H9 (cell line): ENCODE measurements around the gene NPC1. TPM values are rescaled to one million over a fixed set of nuclear protein-coding genes. Genes with fewer than 3 reads are reported as not detected.

ENCODE experiments used
- DNase-seq: peaks from one replicate; pipeline ENCODE4 v3.0.0-alpha.2; 2017
- H2AFZ ChIP-seq: one replicate; pipeline ENCODE4 v1.6.1; 2013; ENCODE audit warnings: mild to moderate bottlenecking, low read length, control low read depth, moderate library complexity
- H2AK5ac ChIP-seq: 2 replicates; pipeline ENCODE4 v1.6.1; 2013; ENCODE audit warnings: low read length, control low read depth, mixed read lengths; ENCODE audit not compliant: insufficient read length
- H2BK120ac ChIP-seq: one replicate; pipeline ENCODE4 v1.6.1; 2013; ENCODE audit warnings: low read depth, mild to moderate bottlenecking, low read length, control low read depth, inconsistent platforms; ENCODE audit not compliant: poor library complexity, severe bottlenecking
- H2BK12ac ChIP-seq: 2 replicates; pipeline ENCODE4 v1.6.1; 2013; ENCODE audit warnings: low read length, control low read depth, mixed read lengths, low read depth; ENCODE audit not compliant: insufficient read length
- H2BK15ac ChIP-seq: 2 replicates; pipeline ENCODE4 v1.6.1; 2013; ENCODE audit warnings: low read depth, low read length, control low read depth
- H2BK20ac ChIP-seq: one replicate; pipeline ENCODE4 v1.6.1; 2013; ENCODE audit warnings: low read depth, mild to moderate bottlenecking, low read length, control low read depth, inconsistent platforms; ENCODE audit not compliant: poor library complexity, severe bottlenecking
- H2BK5ac ChIP-seq: 2 replicates; pipeline ENCODE4 v1.6.1; 2013; ENCODE audit warnings: low read length, control low read depth, mixed read lengths; ENCODE audit not compliant: insufficient read length
- H3K14ac ChIP-seq: 2 replicates; pipeline ENCODE4 v1.6.1; 2013; ENCODE audit warnings: low read length, control low read depth; ENCODE audit not compliant: insufficient read depth
- H3K18ac ChIP-seq: 2 replicates; pipeline ENCODE4 v1.6.1; 2013; ENCODE audit warnings: low read depth, mild to moderate bottlenecking, mixed read lengths, low read length, control low read depth; ENCODE audit not compliant: insufficient read length
- H3K23ac ChIP-seq: 2 replicates; pipeline ENCODE4 v1.6.1; 2013; ENCODE audit warnings: low read length, control low read depth, mixed read lengths, low read depth; ENCODE audit not compliant: insufficient read length
- H3K23me2 ChIP-seq: 2 replicates; pipeline ENCODE4 v1.6.1; 2013; ENCODE audit warnings: low read depth, mild to moderate bottlenecking, mixed read lengths, low read length, control low read depth; ENCODE audit not compliant: insufficient read length, poor library complexity, severe bottlenecking
- H3K27ac ChIP-seq: 2 replicates; pipeline ENCODE4 v1.5.1; 2013; ENCODE audit warnings: low read length, control low read depth, mixed read lengths, low read depth; ENCODE audit not compliant: insufficient read length
- H3K27me3 ChIP-seq: 2 replicates; pipeline ENCODE4 v1.6.1; 2013; ENCODE audit warnings: low read length, control low read depth, inconsistent platforms; ENCODE audit not compliant: insufficient read depth
- H3K4ac ChIP-seq: 2 replicates; pipeline ENCODE4 v1.6.1; 2013; ENCODE audit warnings: low read depth, mild to moderate bottlenecking, control low read depth, inconsistent platforms, low read length, moderate library complexity
- H3K4me1 ChIP-seq: 2 replicates; pipeline ENCODE4 v1.6.1; 2013; ENCODE audit warnings: low read length, control low read depth, inconsistent platforms; ENCODE audit not compliant: insufficient read depth
- H3K4me2 ChIP-seq: 2 replicates; pipeline ENCODE4 v1.6.1; 2013; ENCODE audit warnings: low read length, control low read depth, mixed read lengths; ENCODE audit not compliant: insufficient read length, insufficient read depth
- H3K56ac ChIP-seq: 2 replicates; pipeline ENCODE4 v1.6.1; 2013; ENCODE audit warnings: low read depth, mild to moderate bottlenecking, mixed read lengths, low read length, control low read depth; ENCODE audit not compliant: insufficient read length
- H3K79me1 ChIP-seq: 2 replicates; pipeline ENCODE4 v1.6.1; 2013; ENCODE audit warnings: low read depth, mild to moderate bottlenecking, moderate library complexity, low read length, control low read depth, inconsistent platforms; ENCODE audit not compliant: insufficient read depth, poor library complexity, severe bottlenecking
- H3K79me2 ChIP-seq: 2 replicates; pipeline ENCODE4 v1.6.1; 2013; ENCODE audit warnings: low read length, control low read depth, inconsistent platforms; ENCODE audit not compliant: insufficient read depth
- H3K9ac ChIP-seq: 2 replicates; pipeline ENCODE4 v1.6.1; 2013; ENCODE audit warnings: low read length, control low read depth, mixed read lengths; ENCODE audit not compliant: insufficient read length; ENCODE audit errors: extremely low read depth
- H3K9me3 ChIP-seq: one replicate; pipeline ENCODE4 v1.6.1; 2013; ENCODE audit warnings: low read depth, low read length, inconsistent platforms; ENCODE audit not compliant: control insufficient read depth
- H3T11ph ChIP-seq: one replicate; pipeline ENCODE4 v1.6.1; 2013; ENCODE audit warnings: mild to moderate bottlenecking, low read length, control low read depth, inconsistent platforms
- H4K20me1 ChIP-seq: one replicate; pipeline ENCODE4 v1.6.1; 2013; ENCODE audit not compliant: control insufficient read depth, insufficient read length, insufficient read depth
- H4K5ac ChIP-seq: 2 replicates; pipeline ENCODE4 v1.6.1; 2013; ENCODE audit warnings: low read depth, mild to moderate bottlenecking, mixed read lengths, low read length, control low read depth; ENCODE audit not compliant: insufficient read length
- H4K8ac ChIP-seq: replicated peaks from 2 replicates; pipeline ENCODE4 v1.6.1; 2013; ENCODE audit warnings: low read length, control low read depth, mixed read lengths, low read depth; ENCODE audit not compliant: insufficient read length
- H4K91ac ChIP-seq: 2 replicates; pipeline ENCODE4 v1.6.1; 2013; ENCODE audit warnings: low read depth, mild to moderate bottlenecking, moderate library complexity, mixed read lengths, low read length, control low read depth; ENCODE audit not compliant: insufficient read length
- H3K27ac Mint-ChIP-seq, 3 experiments: 2 replicates in 2 of 3; 3 replicates in 1 of 3; pipeline ENCODE4 v1.8.0; 2020 to 2021; ENCODE audit warnings: mixed read lengths in 3 of 3, mild to moderate bottlenecking in 1 of 3, moderate library complexity in 1 of 3
- H3K27me3 Mint-ChIP-seq: 2 replicates; pipeline ENCODE4 v1.8.0; 2021; ENCODE audit warnings: low read depth, mild to moderate bottlenecking, moderate library complexity, mixed read lengths
- H3K36me3 Mint-ChIP-seq, 3 experiments: 2 replicates in 2 of 3; 3 replicates in 1 of 3; pipeline ENCODE4 v1.8.0; 2020 to 2021; ENCODE audit warnings: low read depth in 3 of 3, mixed read lengths in 3 of 3; ENCODE audit not compliant: insufficient read depth in 1 of 3
- H3K4me1 Mint-ChIP-seq, 2 experiments: 2 replicates each; pipeline ENCODE4 v1.8.0; 2020; ENCODE audit warnings: mixed read lengths in 2 of 2
- H3K4me3 Mint-ChIP-seq, 2 experiments: 2 replicates in 1 of 2; 3 replicates in 1 of 2; pipeline ENCODE4 v1.8.0; 2020 to 2021; ENCODE audit warnings: mild to moderate bottlenecking in 2 of 2, mixed read lengths in 2 of 2, moderate library complexity in 1 of 2
- H3K9me3 Mint-ChIP-seq, 2 experiments: 2 replicates in 1 of 2; 3 replicates in 1 of 2; pipeline ENCODE4 v1.8.0; 2020; ENCODE audit warnings: mild to moderate bottlenecking in 2 of 2, mixed read lengths in 2 of 2, moderate library complexity in 1 of 2
- CTCF ChIP-seq: fragments of 200-600 bp; sonication (generic); conservative IDR thresholded peaks from 3 replicates; pipeline ENCODE4 v1.8.0; 2021; ENCODE audit warnings: antibody characterized with exemption, mild to moderate bottlenecking
- WGBS: extraction: QIAGEN DNeasy Blood & Tissue Kit; methylation state at CpG from one replicate; pipeline ENCODE4 v1.1.7; 2013; ENCODE audit warnings: missing lambda C conversion rate, low lambda C conversion rate, mixed read lengths; ENCODE audit not compliant: insufficient read length; ENCODE audit errors: extremely low coverage; 5-methylcytosine and 5-hydroxymethylcytosine counted together
- total RNA-seq: library from RNA; stranded (reverse); gene quantifications from 2 replicates; pipeline ENCODE4 v1.2.1, GENCODE V29; 2021

NPC1 gene
- total RNA-seq, 1 experiment from 2014 or later = 24.2 TPM

GRCh38 chr18:23501626-23502025 lies 84.7 kb downstream of the NPC1 start:
- Histone ChIP-seq H4K8ac (no peak overlapping the region), H3K23ac (no peak overlapping the region), H2BK120ac (no peak overlapping the region), H3K56ac (no peak overlapping the region), H2BK12ac (no peak overlapping the region), H3K79me1 (no peaks in the 10 kb centered on the region), H3K14ac (no peak overlapping the region), H2BK20ac (no peak overlapping the region), H4K91ac (no peak overlapping the region), H3T11ph (no peak overlapping the region), H2AFZ (no peak overlapping the region), H4K5ac (no peak overlapping the region), H4K20me1 (no peaks in the 10 kb centered on the region), H3K79me2 (no peaks in the 10 kb centered on the region), H3K9ac (no peak overlapping the region), H2AK5ac (no peak overlapping the region), H3K4ac (no peak overlapping the region), H3K4me2 (no peak overlapping the region), H3K4me1 (no peaks in the 10 kb centered on the region), H3K27ac (no peak overlapping the region), H3K9me3 (no peaks in the 10 kb centered on the region), H3K18ac (no peak overlapping the region), H3K23me2 (peaks cover 3% of the 10 kb centered on the region), H2BK5ac (no peak overlapping the region), H2BK15ac (no peak overlapping the region), H3K27me3 (no peaks in the 10 kb centered on the region)
- peaks cover 19 to 23% of the 10 kb centered on the region in 2 experiments for H3K4me1 Mint-ChIP-seq
- H3K27me3 Mint-ChIP-seq = peaks cover 20% of the 10 kb centered on the region
- DNase-seq = no peak
- no CpG with 5 or more reads among the region's 6 CpGs for WGBS
- H3K36me3 Mint-ChIP-seq = peaks cover 0 to 3% (median 0%) of the 10 kb centered on the region in 3 experiments; a peak in 3 of 7 replicates
- H3K27ac Mint-ChIP-seq = no peak overlapping the region
- H3K9me3 Mint-ChIP-seq = no peaks in the 10 kb centered on the region
- H3K4me3 Mint-ChIP-seq = no peak overlapping the region
- no peak for TF ChIP-seq CTCF
